Measurements from ENCODE around the gene SPATA31A7. TPM values are rescaled to one million over a fixed set of nuclear protein-coding genes. Genes with fewer than 3 reads are reported as not detected.
"Not testable (repeated sequence)": the region's sequence is repeated elsewhere in the genome, so short reads cannot be mapped to it uniquely, and the experiment has no call there.

SPATA31A7 gene
- not detected for total RNA-seq
- not detected for polyA plus RNA-seq
- long read RNA-seq, donor 1 = 0 reads
- long read RNA-seq, donor 2 = 0 reads
- long read RNA-seq, donor 3 = 0 reads
- long read RNA-seq, donor 4 = 0 reads

- DNase-seq; H3K9me3 ChIP-seq (ENCODE audit: control insufficient read depth, low read length); H3K27me3 ChIP-seq (ENCODE audit: control insufficient read depth, insufficient read depth); H3K4me1 ChIP-seq (ENCODE audit: control insufficient read depth, insufficient read depth, low read length); H3K4me3 ChIP-seq (ENCODE audit: low read length); ATAC-seq; intact Hi-C loops (cut with DNase I); H3K27ac ChIP-seq (ENCODE audit: low read length): not testable (repeated sequence)
- no CpG with 5 or more reads among the region's 7 CpGs for WGBS
Observed at GRCh38 chr9:61189736-61190135, at the start of gene SPATA31A7. SPATA31A7 (plus strand) TSS chr9:61190036; CDS start chr9:61190065, 29 bp downstream.

- H3K9me3 ChIP-seq (ENCODE audit: control insufficient read depth, low read length); H3K27me3 ChIP-seq (ENCODE audit: control insufficient read depth, insufficient read depth); DNase-seq; H3K4me1 ChIP-seq (ENCODE audit: control insufficient read depth, insufficient read depth, low read length); H3K27ac ChIP-seq (ENCODE audit: low read length); ATAC-seq; intact Hi-C loops (cut with DNase I); H3K4me3 ChIP-seq (ENCODE audit: low read length): not testable (repeated sequence)
- WGBS = 77% methylated on average over 3 of the region's 4 CpGs
Observed at GRCh38 chr9:61226438-61226837, 36.6 kb downstream of the SPATA31A7 start.

Data from right cardiac atrium (tissue), 5 donors.